Fibroblast of lung (primary cell): Measurements from ENCODE around the gene PDE11A.

Experiments used
- CTCF ChIP-seq, 2 donors: IDR thresholded peaks in 1 of 2; conservative IDR thresholded peaks in 1 of 2; 1 replicate in 1 of 2; 2 replicates in 1 of 2; pipeline ENCODE4 v1.5.1; 2011 to 2012; ENCODE audit warnings: low read length in 2 of 2, control low read depth in 1 of 2, inconsistent platforms in 1 of 2, low read depth in 1 of 2, mild to moderate bottlenecking in 1 of 2
- EZH2 ChIP-seq: IDR thresholded peaks from 2 replicates; pipeline ENCODE4 v1.5.1; 2012; ENCODE audit warnings: low read length, control low read depth, mild to moderate bottlenecking; ENCODE audit errors: missing control alignments

DNA sequence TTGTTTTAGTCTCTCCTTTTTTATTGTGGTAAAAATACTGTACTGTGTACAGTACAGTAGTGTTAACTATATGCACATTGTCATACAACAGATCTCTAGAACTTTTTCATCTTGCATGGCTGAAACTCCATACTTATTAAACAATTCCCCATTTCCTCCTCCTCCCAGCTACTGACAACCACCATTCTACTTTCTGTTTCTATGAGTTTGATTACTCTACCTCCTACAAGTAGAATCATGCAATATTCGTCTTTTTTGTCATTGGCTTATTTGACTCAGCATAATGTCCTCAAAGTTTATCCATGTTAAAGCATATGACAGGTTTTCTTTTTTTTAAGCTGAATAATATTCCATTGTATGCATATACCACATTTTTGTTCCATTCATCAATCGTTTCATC lies 341.8 kb downstream of the PDE11A start:
- TF ChIP-seq EZH2, result no peak
- TF ChIP-seq CTCF (conservative IDR thresholded peaks at IDR 0.05 in 1 of 2, IDR thresholded peaks at IDR 0.05 in 1 of 2; ENCODE audit: low read depth in 1 of 2, low read length in 2 of 2), result no peak
